ENCODE data around the gene AP1M2.

Gene AP1M2

GRCh38 chr19:10525636-10526035, 61.5 kb downstream of the AP1M2 start:
- no peak for TF ChIP-seq ZC3H10 (CRISPR knock-in tag; IDR thresholded peaks at IDR 0.05)
- no peak for TF ChIP-seq ZNF565 (CRISPR knock-in tag; conservative IDR thresholded peaks at IDR 0.05; ENCODE audit: low read depth)
- TF ChIP-seq SNAI2 (CRISPR knock-in tag; IDR thresholded peaks at IDR 0.05) = no peak
- TF ChIP-seq ISL1 (CRISPR knock-in tag; IDR thresholded peaks at IDR 0.05) = no peak
- TF ChIP-seq POU6F1 (CRISPR knock-in tag; IDR thresholded peaks at IDR 0.05; ENCODE audit: borderline replicate concordance, low read depth) = no peak
- no peak for TF ChIP-seq ZNF70 (CRISPR knock-in tag; IDR thresholded peaks at IDR 0.05)
- TF ChIP-seq OSR1 (CRISPR knock-in tag; IDR thresholded peaks at IDR 0.05) = no peak
- no peak for TF ChIP-seq ZFP30 (CRISPR knock-in tag; IDR thresholded peaks at IDR 0.05)
- no peak for TF ChIP-seq PATZ1 (CRISPR knock-in tag; IDR thresholded peaks at IDR 0.05; ENCODE audit: borderline replicate concordance)
- no peak for TF ChIP-seq ESRRG (CRISPR knock-in tag; IDR thresholded peaks at IDR 0.05)
- no peak for TF ChIP-seq TOX (CRISPR knock-in tag; IDR thresholded peaks at IDR 0.05; ENCODE audit: borderline replicate concordance)
- TF ChIP-seq PPARA (CRISPR knock-in tag; IDR thresholded peaks at IDR 0.05; ENCODE audit: borderline replicate concordance) = no peak
- TF ChIP-seq TSHZ2 (CRISPR knock-in tag; IDR thresholded peaks at IDR 0.05) = no peak
- ATAC-seq = no peak

GRCh38 chr19:10523135-10523636, 63.9 kb downstream of the AP1M2 start:
- no peak for ATAC-seq
- no peak for TF ChIP-seq ZNF8 (CRISPR knock-in tag; IDR thresholded peaks at IDR 0.05)
- no peak for TF ChIP-seq BACH2 (CRISPR knock-in tag; IDR thresholded peaks at IDR 0.05; ENCODE audit: borderline replicate concordance)
- no peak for TF ChIP-seq ZC3H10 (CRISPR knock-in tag; IDR thresholded peaks at IDR 0.05)
- TF ChIP-seq ESRRG (CRISPR knock-in tag; IDR thresholded peaks at IDR 0.05) = no peak
- no peak for TF ChIP-seq PPARA (CRISPR knock-in tag; IDR thresholded peaks at IDR 0.05; ENCODE audit: borderline replicate concordance)
- TF ChIP-seq POU6F1 (CRISPR knock-in tag; IDR thresholded peaks at IDR 0.05; ENCODE audit: borderline replicate concordance, low read depth) = no peak
- no peak for TF ChIP-seq SNAI2 (CRISPR knock-in tag; IDR thresholded peaks at IDR 0.05)
- no peak for TF ChIP-seq ARNTL (CRISPR knock-in tag; IDR thresholded peaks at IDR 0.05; ENCODE audit: borderline replicate concordance, low read depth)
- TF ChIP-seq PATZ1 (CRISPR knock-in tag; IDR thresholded peaks at IDR 0.05; ENCODE audit: borderline replicate concordance) = no peak
- no peak for TF ChIP-seq CSDC2 (CRISPR knock-in tag; IDR thresholded peaks at IDR 0.05)
- TF ChIP-seq OSR1 (CRISPR knock-in tag; IDR thresholded peaks at IDR 0.05) = no peak
- no peak for TF ChIP-seq ZNF70 (CRISPR knock-in tag; IDR thresholded peaks at IDR 0.05)
- no peak for TF ChIP-seq CSRNP3 (CRISPR knock-in tag; IDR thresholded peaks at IDR 0.05)

All from SK-N-SH treated with all-trans-retinoic acid at 6 μM for 48 hours (cell line).